SH-SY5Y (cell line): ENCODE measurements around the gene GPC1.

Experiments used
- GATA2 ChIP-seq: IDR thresholded peaks from 2 replicates; pipeline ENCODE4 v1.6.1; 2011; ENCODE audit warnings: mild to moderate bottlenecking, low read depth, low read length
- GATA3 ChIP-seq: IDR thresholded peaks from 2 replicates; pipeline ENCODE4 v1.6.1; 2011; ENCODE audit warnings: low read depth, mild to moderate bottlenecking, low read length, moderate library complexity

GRCh38 chr2:240507060-240507777 lies 71.8 kb downstream of the GPC1 start:
- TF ChIP-seq GATA2 = no peak
- no peak for TF ChIP-seq GATA3
